ENCODE data around the gene OR6C1. TPM values are rescaled to one million over a fixed set of nuclear protein-coding genes. Genes with fewer than 3 reads are reported as not detected.
"Not testable (repeated sequence)": the region's sequence is repeated elsewhere in the genome, so short reads cannot be mapped to it uniquely, and the experiment has no call there.

The OR6C1 gene
- not detected for total RNA-seq
- polyA plus RNA-seq (ENCODE audit: insufficient read depth in 1 of 8, insufficient read length in 8 of 8, low replicate concordance in 1 of 8), result not detected
- long read RNA-seq, donor 1, result 0 reads
- long read RNA-seq, donor 2, result 0 reads
- long read RNA-seq, donor 3, result 0 reads
- long read RNA-seq, donor 4, result 0 reads
- long read RNA-seq, donor 5, result 0 reads
- long read RNA-seq, donor 6, result 0 reads
- long read RNA-seq, donor 7, result 0 reads
- long read RNA-seq, donor 8, result 0 reads
- long read RNA-seq, donor 9, result 0 reads
- long read RNA-seq, donor 10, result 0 reads
- long read RNA-seq, donor 11, result 0 reads

DNA sequence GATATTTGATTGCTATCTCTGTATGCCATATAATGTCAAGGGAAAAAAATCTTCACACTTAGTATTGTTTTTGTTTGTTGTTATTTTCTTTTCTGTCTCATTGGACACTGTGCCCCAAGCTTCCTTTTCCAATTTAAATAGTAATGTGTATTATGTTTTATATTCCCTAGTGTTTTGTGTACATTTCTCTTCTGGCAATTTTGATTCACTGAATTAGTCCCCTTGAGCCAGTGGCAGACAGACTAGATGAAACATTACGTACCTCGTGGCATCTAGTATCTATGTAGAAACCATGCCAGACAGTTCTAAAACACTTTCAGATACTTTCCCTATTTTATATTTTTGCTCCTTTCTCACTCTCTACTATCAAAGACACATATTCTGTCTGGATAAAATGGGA, at the start of gene OR6C1:
Gene OR6C1, plus strand, starts transcription at position 301 of the 400 bp plus-strand sequence. CDS start 6,257 bp downstream, outside the sequence.
- Histone ChIP-seq H3K36me3 (ENCODE audit: control insufficient read depth, insufficient read depth, low read length) (no peaks in the 10 kb centered on the region), H3K4me1 (ENCODE audit: control insufficient read depth, insufficient read depth, low read length) (no peaks in the 10 kb centered on the region), H3K27ac (ENCODE audit: low read length) (no peak within 1 kb of the TSS), H3K9me3 (replicated peaks; ENCODE audit: control insufficient read depth, low read depth, low read length) (no peaks in the 10 kb centered on the region), H3K4me3 (ENCODE audit: low read length) (no peak within 1 kb of the TSS), H3K27me3 (ENCODE audit: control insufficient read depth, insufficient read depth, low read length) (no peaks in the 10 kb centered on the region)
- DNase-seq, result no peak
- WGBS (ENCODE audit: insufficient coverage), result no CpG with 5 or more reads among the region's 2 CpGs

DNA sequence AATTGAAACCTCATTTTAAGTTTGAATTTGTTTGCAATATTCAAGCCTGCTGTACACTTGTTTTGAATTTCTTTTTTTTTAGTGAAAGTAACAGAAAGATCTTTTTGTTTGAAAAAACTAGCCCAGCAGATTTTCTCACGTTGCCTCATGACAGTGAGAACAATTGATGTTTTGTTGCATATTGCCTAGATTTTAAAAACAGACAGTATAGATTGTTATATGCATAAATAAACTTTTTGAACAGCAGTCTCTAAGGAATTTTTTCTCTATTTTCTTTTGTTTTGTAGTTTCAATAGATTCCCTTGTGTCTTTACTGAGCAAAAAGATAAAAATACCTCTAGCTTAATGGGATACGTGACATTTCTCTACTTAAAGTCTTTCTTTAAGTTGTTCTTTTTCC, 33.2 kb upstream of the OR6C1 start:
- no CpG with 5 or more reads among the region's 2 CpGs for WGBS (ENCODE audit: insufficient coverage)
- DNase-seq, result no peak
- Histone ChIP-seq H3K4me1 (ENCODE audit: control insufficient read depth, insufficient read depth, low read length) (no peaks in the 10 kb centered on the region), H3K27me3 (ENCODE audit: control insufficient read depth, insufficient read depth, low read length) (no peaks in the 10 kb centered on the region), H3K9me3 (replicated peaks; ENCODE audit: control insufficient read depth, low read depth, low read length) (no peaks in the 10 kb centered on the region), H3K36me3 (ENCODE audit: control insufficient read depth, insufficient read depth, low read length) (no peaks in the 10 kb centered on the region), H3K27ac (ENCODE audit: low read length) (no peak overlapping the region), H3K4me3 (ENCODE audit: low read length) (no peak overlapping the region)

DNA sequence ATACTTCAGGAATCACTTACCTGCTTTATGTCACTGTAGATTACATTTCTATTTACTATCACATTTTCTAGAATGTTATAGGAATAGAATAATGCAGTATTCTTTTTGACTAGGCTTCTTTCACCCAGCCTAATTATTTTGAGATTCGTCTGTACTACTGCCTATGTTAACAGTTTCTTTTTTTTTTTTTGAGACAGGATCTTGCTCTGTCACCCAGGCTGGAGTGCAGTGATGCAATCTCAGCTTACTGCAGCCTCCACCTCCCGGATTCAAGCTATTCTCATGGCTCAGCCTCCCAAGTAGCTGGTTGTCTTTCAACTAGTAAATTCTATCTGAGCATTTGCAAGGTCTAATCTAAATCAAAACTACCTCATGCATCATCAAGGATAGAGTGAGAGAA, 24.1 kb upstream of the OR6C1 start:
- Histone ChIP-seq H3K4me1 (ENCODE audit: control insufficient read depth, insufficient read depth, low read length) (no peaks in the 10 kb centered on the region), H3K36me3 (ENCODE audit: control insufficient read depth, insufficient read depth, low read length) (no peaks in the 10 kb centered on the region), H3K27ac (ENCODE audit: low read length) (no peak overlapping the region), H3K4me3 (ENCODE audit: low read length) (no peak overlapping the region), H3K27me3 (ENCODE audit: control insufficient read depth, insufficient read depth, low read length) (no peaks in the 10 kb centered on the region), H3K9me3 (replicated peaks; ENCODE audit: control insufficient read depth, low read depth, low read length) (no peaks in the 10 kb centered on the region)
- WGBS (ENCODE audit: insufficient coverage), result no CpG with 5 or more reads among the region's 2 CpGs
- no peak for DNase-seq

DNA sequence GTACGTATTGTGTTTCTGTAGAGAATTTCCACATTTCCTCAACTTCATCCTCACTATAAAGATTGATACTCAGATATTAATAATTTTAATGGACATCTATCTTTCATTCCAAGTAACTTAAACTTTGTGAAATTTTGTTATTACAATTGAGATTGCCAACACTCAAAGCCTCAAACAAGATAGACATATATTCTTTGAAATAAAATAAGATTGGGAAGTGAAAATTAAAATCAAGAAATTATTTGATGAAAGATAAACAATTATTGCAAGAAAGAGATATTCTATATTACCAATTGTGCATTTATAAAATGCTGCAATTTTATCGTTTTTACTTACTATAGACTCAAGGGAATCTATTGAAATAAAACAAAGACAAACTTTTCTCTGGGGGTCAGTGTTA, 17.7 kb upstream of the OR6C1 start, which contains the start of gene OR6C6:
Gene OR6C6, minus strand, starts transcription at position 101 of the 400 bp plus-strand sequence. CDS start 1,337 bp downstream, outside the sequence.
- Histone ChIP-seq H3K27me3 (ENCODE audit: control insufficient read depth, insufficient read depth, low read length) (no peaks in the 10 kb centered on the region), H3K27ac (ENCODE audit: low read length) (no peak within 1 kb of the TSS), H3K4me1 (ENCODE audit: control insufficient read depth, insufficient read depth, low read length) (no peaks in the 10 kb centered on the region), H3K9me3 (replicated peaks; ENCODE audit: control insufficient read depth, low read depth, low read length) (no peaks in the 10 kb centered on the region), H3K36me3 (ENCODE audit: control insufficient read depth, insufficient read depth, low read length) (no peaks in the 10 kb centered on the region), H3K4me3 (ENCODE audit: low read length) (no peak within 1 kb of the TSS)
- WGBS (ENCODE audit: insufficient coverage), result no CpG with 5 or more reads among the region's 2 CpGs
- DNase-seq, result no peak

DNA sequence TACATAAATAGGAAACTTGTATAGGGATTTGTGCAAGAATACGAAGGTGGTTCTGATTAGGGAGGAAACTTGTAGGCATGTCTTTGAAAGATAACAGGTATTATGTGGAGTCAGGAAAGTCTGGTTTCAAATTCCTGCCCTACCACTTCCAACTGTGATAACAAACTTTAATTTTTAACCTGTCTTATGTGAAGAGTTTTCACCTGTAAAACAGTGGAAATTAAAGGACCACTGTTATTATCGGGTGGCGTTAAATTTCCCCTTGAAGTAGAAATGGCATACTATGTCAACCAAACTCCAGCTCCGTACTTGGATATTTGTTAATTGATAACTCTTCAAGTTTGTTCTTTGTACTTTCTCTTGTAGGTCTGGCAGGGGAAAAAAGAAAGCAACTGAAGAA, 6.1 kb downstream of the OR6C1 start:
- no peak for DNase-seq
- WGBS (ENCODE audit: insufficient coverage), result no CpG with 5 or more reads among the region's 4 CpGs
- no peaks in the 10 kb centered on the region for H3K4me1 ChIP-seq (ENCODE audit: control insufficient read depth, insufficient read depth, low read length)
- no peaks in the 10 kb centered on the region for H3K36me3 ChIP-seq (ENCODE audit: control insufficient read depth, insufficient read depth, low read length)
- H3K4me3 ChIP-seq (ENCODE audit: low read length), result no peak overlapping the region
- H3K27me3 ChIP-seq (ENCODE audit: control insufficient read depth, insufficient read depth, low read length), result no peaks in the 10 kb centered on the region
- no peak overlapping the region for H3K27ac ChIP-seq (ENCODE audit: low read length)
- no peaks in the 10 kb centered on the region for H3K9me3 ChIP-seq (replicated peaks; ENCODE audit: control insufficient read depth, low read depth, low read length)

DNA sequence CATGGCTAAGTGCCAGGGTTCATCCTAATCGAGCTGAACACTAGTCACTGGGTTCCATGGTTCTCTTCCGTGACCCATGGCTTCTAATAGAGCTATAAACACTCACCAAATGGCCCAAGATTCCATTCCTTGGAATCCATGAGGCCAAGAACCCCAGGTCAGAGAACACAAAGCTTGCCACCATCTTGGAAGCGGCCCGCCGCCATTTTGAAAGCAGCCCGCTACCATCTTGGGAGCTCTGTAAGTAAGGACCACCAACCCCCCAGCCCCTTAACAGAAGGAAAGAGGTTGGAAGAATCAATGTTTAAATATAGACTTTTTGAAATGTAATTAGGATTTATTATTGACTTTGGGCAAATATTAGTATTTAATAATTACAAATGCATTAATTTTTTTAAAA, 11.7 kb downstream of the OR6C1 start:
- not testable (repeated sequence) for H3K4me1 ChIP-seq (ENCODE audit: control insufficient read depth, insufficient read depth, low read length); H3K27ac ChIP-seq (ENCODE audit: low read length); DNase-seq; H3K36me3 ChIP-seq (ENCODE audit: control insufficient read depth, insufficient read depth, low read length); H3K27me3 ChIP-seq (ENCODE audit: control insufficient read depth, insufficient read depth, low read length); H3K9me3 ChIP-seq (replicated peaks; ENCODE audit: control insufficient read depth, low read depth, low read length); H3K4me3 ChIP-seq (ENCODE audit: low read length)
- 83% methylated on average over 2 of the region's 6 CpGs for WGBS (ENCODE audit: insufficient coverage)

DNA sequence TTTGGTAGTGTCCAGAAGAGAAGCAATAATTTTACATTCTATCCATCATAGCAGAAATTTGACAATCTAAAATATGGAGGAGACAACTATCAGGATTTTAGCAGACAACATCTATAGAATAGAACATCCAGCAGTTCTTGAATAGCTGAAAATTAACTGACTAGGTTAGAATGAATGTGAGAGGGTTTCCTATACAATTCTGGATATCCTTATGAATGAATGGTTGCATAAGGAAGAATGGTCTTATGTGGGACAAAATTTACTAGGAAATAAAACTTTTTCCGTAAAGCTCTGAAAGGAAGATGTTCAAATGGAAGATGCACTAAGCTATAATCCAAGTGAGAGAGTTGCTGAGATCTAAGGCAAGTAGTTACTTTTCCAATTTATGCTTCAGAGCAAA, 16.3 kb downstream of the OR6C1 start, which contains the start of gene OR6C3:
Gene OR6C3, plus strand, starts transcription at position 301 of the 400 bp plus-strand sequence. CDS start 955 bp downstream, outside the sequence.
- H3K4me1 ChIP-seq (ENCODE audit: control insufficient read depth, insufficient read depth, low read length), result no peaks in the 10 kb centered on the region
- no peak for DNase-seq
- H3K4me3 ChIP-seq (ENCODE audit: low read length), result no peak within 1 kb of the TSS
- WGBS (ENCODE audit: insufficient coverage), result no CpG with 5 or more reads among the region's 1 CpG
- no peaks in the 10 kb centered on the region for H3K36me3 ChIP-seq (ENCODE audit: control insufficient read depth, insufficient read depth, low read length)
- no peak within 1 kb of the TSS for H3K27ac ChIP-seq (ENCODE audit: low read length)
- H3K9me3 ChIP-seq (replicated peaks; ENCODE audit: control insufficient read depth, low read depth, low read length), result no peaks in the 10 kb centered on the region
- no peaks in the 10 kb centered on the region for H3K27me3 ChIP-seq (ENCODE audit: control insufficient read depth, insufficient read depth, low read length)

DNA sequence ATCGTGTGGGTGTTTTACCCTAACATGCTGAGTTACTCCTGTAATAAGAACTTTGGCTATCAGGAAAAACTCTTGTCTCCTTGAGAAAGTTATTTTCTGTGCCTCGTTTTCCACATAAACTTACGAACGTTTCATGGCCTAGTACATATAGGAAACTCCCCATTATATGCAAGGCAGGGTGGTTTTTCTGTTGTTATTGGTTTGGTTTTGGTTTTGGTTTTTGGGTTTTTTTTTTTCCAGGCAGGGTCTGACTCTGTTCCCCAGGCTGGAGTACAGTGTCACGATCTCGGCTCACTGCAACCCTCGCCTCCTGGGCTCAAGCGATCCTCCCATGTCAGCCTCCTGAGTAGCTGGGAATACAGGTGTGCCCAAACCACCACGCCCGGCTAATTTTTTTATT, 21.9 kb downstream of the OR6C1 start:
- Histone ChIP-seq H3K9me3 (replicated peaks; ENCODE audit: control insufficient read depth, low read depth, low read length) (no peaks in the 10 kb centered on the region), H3K27ac (ENCODE audit: low read length) (no peak overlapping the region), H3K4me3 (ENCODE audit: low read length) (no peak overlapping the region), H3K4me1 (ENCODE audit: control insufficient read depth, insufficient read depth, low read length) (no peaks in the 10 kb centered on the region), H3K36me3 (ENCODE audit: control insufficient read depth, insufficient read depth, low read length) (no peaks in the 10 kb centered on the region), H3K27me3 (ENCODE audit: control insufficient read depth, insufficient read depth, low read length) (no peaks in the 10 kb centered on the region)
- no peak for DNase-seq
- 81% methylated on average over 6 of the region's 10 CpGs for WGBS (ENCODE audit: insufficient coverage)

DNA sequence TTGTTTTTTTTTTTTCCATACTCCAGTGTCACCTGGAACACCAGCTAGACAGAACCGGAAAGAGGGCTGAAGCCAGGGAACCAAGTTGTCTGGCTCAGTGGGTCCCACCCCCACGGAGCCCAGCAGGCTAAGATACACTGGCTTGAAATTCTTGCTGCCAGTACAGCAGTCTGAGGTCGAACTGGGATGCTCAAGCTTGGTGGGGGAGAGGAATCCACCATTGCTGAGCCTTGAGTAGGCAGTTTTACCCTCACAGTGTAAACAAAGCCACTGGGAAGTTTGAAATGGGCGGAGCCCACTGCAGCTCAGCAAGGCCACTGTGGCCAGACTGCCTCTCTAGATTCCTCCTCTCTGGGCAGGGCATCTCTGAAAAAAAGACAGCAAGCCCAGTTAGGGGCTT, 41.2 kb downstream of the OR6C1 start:
- WGBS (ENCODE audit: insufficient coverage), result 83% methylated on average over 1 of the region's 4 CpGs

DNA sequence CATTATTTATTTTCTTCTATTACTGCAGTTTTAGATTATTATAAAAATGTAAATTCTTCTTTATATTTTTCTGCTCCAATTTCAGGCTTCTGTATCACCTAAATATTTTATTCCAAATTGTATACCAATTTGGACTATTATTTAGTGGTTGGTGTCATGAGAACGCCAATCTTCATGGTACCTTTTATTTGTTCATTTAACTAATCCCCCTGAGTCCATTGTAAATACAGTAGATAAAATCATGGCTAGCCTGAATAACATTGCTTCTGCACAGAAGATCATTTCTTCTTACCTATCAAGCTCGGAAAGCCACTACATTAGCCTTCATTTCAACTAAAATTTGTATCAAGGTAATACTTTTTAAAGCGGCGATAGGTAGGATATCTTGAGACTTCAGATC, 48.5 kb downstream of the OR6C1 start, which contains the start of gene OR6C75:
Gene OR6C75, plus strand, starts transcription at position 301 of the 400 bp plus-strand sequence. CDS start 2,136 bp downstream, outside the sequence.
- no peaks in the 10 kb centered on the region for H3K4me1 ChIP-seq (ENCODE audit: control insufficient read depth, insufficient read depth, low read length)
- no peaks in the 10 kb centered on the region for H3K36me3 ChIP-seq (ENCODE audit: control insufficient read depth, insufficient read depth, low read length)
- no peak within 1 kb of the TSS for H3K27ac ChIP-seq (ENCODE audit: low read length)
- H3K4me3 ChIP-seq (ENCODE audit: low read length), result no peak within 1 kb of the TSS
- no peaks in the 10 kb centered on the region for H3K27me3 ChIP-seq (ENCODE audit: control insufficient read depth, insufficient read depth, low read length)
- WGBS (ENCODE audit: insufficient coverage), result no CpG with 5 or more reads among the region's 4 CpGs
- DNase-seq, result no peak
- H3K9me3 ChIP-seq (replicated peaks; ENCODE audit: control insufficient read depth, low read depth, low read length), result no peaks in the 10 kb centered on the region

More for the DNA sequence above, 41.2 kb downstream of the OR6C1 start:
- not testable (repeated sequence) for H3K4me1 ChIP-seq (ENCODE audit: control insufficient read depth, insufficient read depth, low read length); H3K27ac ChIP-seq (ENCODE audit: low read length); H3K9me3 ChIP-seq (replicated peaks; ENCODE audit: control insufficient read depth, low read depth, low read length); H3K4me3 ChIP-seq (ENCODE audit: low read length); H3K27me3 ChIP-seq (ENCODE audit: control insufficient read depth, insufficient read depth, low read length); DNase-seq; H3K36me3 ChIP-seq (ENCODE audit: control insufficient read depth, insufficient read depth, low read length)
